HG02678 (cell line): ENCODE results near the gene VCX3A.
"Not testable (repeated sequence)": the region's sequence is repeated elsewhere in the genome, so short reads cannot be mapped to it uniquely, and the experiment has no call there.

Experiments
- ATAC-seq: cut with Tn5 transposase; IDR thresholded peaks from one replicate; pipeline ENCODE4 v1.9.1; 2021; ENCODE audit warnings: mild to moderate bottlenecking, moderate library complexity; ENCODE audit not compliant: unreplicated experiment

Gene VCX3A

DNA sequence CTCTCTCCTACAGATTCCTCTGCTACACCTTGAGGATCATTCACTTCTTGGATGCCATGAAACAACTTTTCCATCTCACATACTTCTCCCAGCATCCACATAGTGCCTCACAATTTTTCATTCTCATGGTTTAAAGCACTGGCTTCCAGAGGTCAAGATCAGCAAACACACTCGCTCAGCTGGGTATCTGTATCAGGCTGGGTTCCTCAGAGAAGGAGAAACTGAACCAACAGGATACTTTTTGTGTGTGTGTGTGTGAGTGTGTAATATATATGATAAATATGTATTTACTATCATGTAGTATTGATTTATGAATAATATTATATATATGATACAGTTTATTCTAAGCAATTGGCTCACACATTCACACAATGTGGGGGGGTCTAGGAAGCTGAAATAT, at the start of gene VCX3A:
TSS of gene VCX3A (minus strand) at position 101 of the 400 bp plus-strand sequence. CDS start 621 bp downstream, outside the sequence.
- not testable (repeated sequence) for ATAC-seq

- no peak for ATAC-seq
Measured at GRCh38 chrX:6574762-6575161, 39.8 kb upstream of the VCX3A start.

DNA sequence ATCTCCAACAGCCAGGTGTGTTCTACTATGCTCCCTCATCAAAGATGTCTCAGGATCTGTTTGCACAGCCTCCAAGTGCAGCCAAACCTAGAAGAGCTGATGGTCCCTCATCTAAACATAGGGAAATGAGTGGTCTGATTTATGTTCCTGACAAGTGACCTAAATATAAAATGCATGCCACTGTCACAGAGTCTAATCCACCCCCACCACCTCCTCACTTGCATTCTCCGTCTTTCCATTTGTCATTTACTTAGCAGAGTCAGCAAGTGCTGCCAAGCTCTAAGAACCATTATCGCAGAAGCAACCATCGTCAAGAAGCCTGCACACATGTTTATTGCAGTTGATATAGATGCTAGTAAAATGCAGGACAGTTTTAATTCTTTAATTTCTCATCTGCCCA, 33.1 kb upstream of the VCX3A start:
- ATAC-seq: no peak

- ATAC-seq: no peak
Measured at GRCh38 chrX:6558979-6559378, 24.1 kb upstream of the VCX3A start.

GRCh38 chrX:6557690-6558089, 22.8 kb upstream of the VCX3A start:
- ATAC-seq: no peak

- ATAC-seq: no peak
Measured at GRCh38 chrX:6550999-6551398, 16.1 kb upstream of the VCX3A start.

DNA sequence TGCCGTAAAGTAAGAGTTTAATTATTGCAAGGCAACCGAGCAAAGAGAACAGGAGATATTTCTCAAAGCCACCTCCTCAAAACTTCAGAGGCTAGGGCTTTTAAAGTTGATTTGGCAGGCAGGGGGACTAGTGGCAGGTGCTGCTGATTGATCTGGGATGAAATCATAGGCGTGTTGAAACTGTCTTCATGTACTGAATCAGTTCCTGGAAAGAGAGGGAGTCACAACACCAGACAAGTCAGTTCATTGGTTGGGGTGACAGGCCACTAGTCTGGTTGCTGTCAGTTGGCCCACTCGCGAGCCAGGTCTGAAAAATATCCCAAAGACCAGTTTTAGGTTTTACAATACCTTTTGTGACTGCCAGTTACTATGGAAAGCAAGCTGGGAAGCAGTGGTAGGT, 10.8 kb upstream of the VCX3A start:
- no peak for ATAC-seq

DNA sequence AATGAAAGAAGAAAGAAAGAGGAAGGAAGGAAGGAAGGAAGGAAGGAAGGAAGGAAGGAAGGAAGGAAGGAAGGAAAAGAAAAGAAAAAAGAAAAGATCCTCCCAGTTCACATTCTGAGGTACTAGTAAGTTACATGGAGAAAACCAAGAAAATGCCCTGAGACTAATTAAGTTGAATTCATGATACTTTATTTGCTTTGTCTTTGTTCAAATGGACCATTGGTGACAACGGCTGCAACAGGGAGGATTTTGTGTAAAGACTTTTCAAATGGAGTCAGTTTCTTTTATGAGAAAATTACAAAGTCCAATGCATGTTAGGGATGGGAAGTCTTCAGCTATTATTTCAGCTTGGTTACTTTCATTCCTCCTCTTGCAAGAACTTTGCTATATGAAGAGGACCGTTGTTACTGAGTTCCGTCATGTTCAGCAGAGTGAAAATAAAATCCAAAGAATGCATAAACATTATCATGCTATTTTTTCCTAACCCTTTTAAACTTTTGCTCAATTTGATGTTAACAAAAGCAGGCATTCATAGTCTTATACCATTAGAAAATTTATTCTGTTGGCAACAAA, 8.3 kb downstream of the VCX3A start:
- no peak for ATAC-seq

DNA sequence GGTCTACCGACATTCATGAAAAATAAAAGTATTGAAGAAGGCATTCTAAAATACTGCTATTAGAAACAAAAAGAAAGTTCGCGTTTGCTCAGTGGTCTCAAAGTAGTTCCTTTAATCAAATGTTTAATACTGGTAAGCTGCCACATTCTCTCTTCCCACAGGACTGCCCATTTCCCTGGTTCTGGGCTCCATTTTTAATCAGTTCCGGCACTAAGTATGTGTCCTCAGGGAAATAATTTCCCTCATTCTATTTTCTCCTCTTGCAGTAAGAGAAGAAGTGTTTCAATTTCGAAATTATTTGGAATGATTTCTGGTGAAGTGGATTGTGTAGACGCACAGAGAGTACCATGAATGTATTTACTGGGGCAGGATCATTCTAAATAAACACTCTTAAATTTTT, 17.5 kb downstream of the VCX3A start:
- no peak for ATAC-seq

GRCh38 chrX:6506444-6506843, 28.5 kb downstream of the VCX3A start:
- ATAC-seq: no peak

- no peak for ATAC-seq
Measured at GRCh38 chrX:6505960-6506359, 29.0 kb downstream of the VCX3A start.

- no peak for ATAC-seq
Measured at GRCh38 chrX:6500719-6501118, 34.2 kb downstream of the VCX3A start.

- no peak for ATAC-seq
Measured at GRCh38 chrX:6498324-6498723, 36.6 kb downstream of the VCX3A start.
